Fibroblast of lung (primary cell): ENCODE data around the gene COL5A2. TPM values are rescaled to one million over a fixed set of nuclear protein-coding genes. Genes with fewer than 3 reads are reported as not detected.

Source experiments
- DNase-seq, 2 donors: peaks; one replicate each; pipeline versions ENCODE4 v3.0.0 to v3.0.0-alpha.2; 2010; ENCODE audit warnings: low read depth in 2 of 2
- H2AFZ ChIP-seq: 2 replicates; pipeline ENCODE4 v1.5.1; 2012; ENCODE audit warnings: low read length, control low read depth, inconsistent platforms
- H3K27ac ChIP-seq: 2 replicates; pipeline ENCODE4 v1.5.1; 2011; ENCODE audit warnings: low read length, control low read depth; ENCODE audit not compliant: insufficient read depth
- H3K27me3 ChIP-seq: 2 replicates; pipeline ENCODE4 v1.5.1; 2011; ENCODE audit warnings: mild to moderate bottlenecking, low read length; ENCODE audit not compliant: control insufficient read depth, insufficient read depth
- H3K36me3 ChIP-seq: 2 replicates; pipeline ENCODE4 v1.5.1; 2011; ENCODE audit warnings: low read length; ENCODE audit not compliant: control insufficient read depth, insufficient read depth
- H3K4me1 ChIP-seq: 2 replicates; pipeline ENCODE4 v1.5.1; 2011; ENCODE audit warnings: low read length; ENCODE audit not compliant: control insufficient read depth, insufficient read depth; ENCODE audit errors: extremely low read depth
- H3K4me2 ChIP-seq: 2 replicates; pipeline ENCODE4 v1.5.1; 2011; ENCODE audit warnings: low read length, control low read depth; ENCODE audit not compliant: insufficient read depth; ENCODE audit errors: extremely low read depth
- H3K4me3 ChIP-seq, 4 experiments: fragments of 200-600 bp in 1 of 4; sonication (generic) in 1 of 4; replicated peaks in 1 of 4; 2 replicates each; pipeline ENCODE4 v1.5.1; 2011 to 2016; ENCODE audit warnings: low read length in 4 of 4, low read depth in 3 of 4, mild to moderate bottlenecking in 3 of 4, control low read depth in 2 of 4, inconsistent platforms in 1 of 4, mixed read lengths in 1 of 4; ENCODE audit not compliant: insufficient read depth in 1 of 4; ENCODE audit errors: control extremely low read depth in 1 of 4
- H3K79me2 ChIP-seq: 2 replicates; pipeline ENCODE4 v1.5.1; 2012; ENCODE audit warnings: mild to moderate bottlenecking, low read length, inconsistent platforms; ENCODE audit not compliant: control insufficient read depth, insufficient read depth
- H3K9ac ChIP-seq: 2 replicates; pipeline ENCODE4 v1.5.1; 2011; ENCODE audit warnings: mild to moderate bottlenecking, low read length, control low read depth; ENCODE audit not compliant: insufficient read depth
- H3K9me3 ChIP-seq: 2 replicates; pipeline ENCODE4 v1.5.1; 2012; ENCODE audit warnings: low read depth, low read length; ENCODE audit not compliant: control insufficient read depth, insufficient read depth
- H4K20me1 ChIP-seq: 2 replicates; pipeline ENCODE4 v1.5.1; 2011; ENCODE audit warnings: low read length; ENCODE audit not compliant: control insufficient read depth, insufficient read depth; ENCODE audit errors: extremely low read depth
- CTCF ChIP-seq, 2 donors: IDR thresholded peaks in 1 of 2; conservative IDR thresholded peaks in 1 of 2; 1 replicate in 1 of 2; 2 replicates in 1 of 2; pipeline ENCODE4 v1.5.1; 2011 to 2012; ENCODE audit warnings: low read length in 2 of 2, control low read depth in 1 of 2, inconsistent platforms in 1 of 2, low read depth in 1 of 2, mild to moderate bottlenecking in 1 of 2
- EZH2 ChIP-seq: IDR thresholded peaks from 2 replicates; pipeline ENCODE4 v1.5.1; 2012; ENCODE audit warnings: low read length, control low read depth, mild to moderate bottlenecking; ENCODE audit errors: missing control alignments
- polyA plus RNA-seq, 2 donors: library from polyadenylated mRNA; depleted of rRNA in 1 of 2; stranded (reverse) in 1 of 2; unstranded in 1 of 2; fragments of >200 nt; gene quantifications; 2 replicates each; pipeline ENCODE4 v1.2.1, GENCODE V29; 2011 to 2012; ENCODE audit warnings: missing spikeins in 1 of 2
- total RNA-seq: library from RNA; depleted of rRNA; stranded (reverse); fragments of >200 nt; gene quantifications from 2 replicates; pipeline ENCODE4 v1.2.1, GENCODE V29; 2014

Gene COL5A2
- total and polyA plus RNA-seq, 2 donors (not counting 1 experiment from before 2014, with no cell fraction given), result 253 to 353 TPM

- DNase-seq, result no peak
- no peak overlapping the region for H3K27ac ChIP-seq
- no peak overlapping the region for H3K9ac ChIP-seq
- H3K27me3 ChIP-seq, result no peaks in the 10 kb centered on the region
- no peaks in the 10 kb centered on the region for H3K79me2 ChIP-seq
- TF ChIP-seq EZH2, result no peak
- no peak for TF ChIP-seq CTCF (conservative IDR thresholded peaks at IDR 0.05 in 1 of 2, IDR thresholded peaks at IDR 0.05 in 1 of 2; ENCODE audit: low read depth in 1 of 2, low read length in 2 of 2)
- peaks cover 2% of the 10 kb centered on the region for H3K4me1 ChIP-seq
- no peaks in the 10 kb centered on the region for H4K20me1 ChIP-seq
- H3K4me2 ChIP-seq, result no peak overlapping the region
- no peaks in the 10 kb centered on the region for H3K36me3 ChIP-seq
- H3K9me3 ChIP-seq, result no peaks in the 10 kb centered on the region
- no peak overlapping the region for H3K4me3 ChIP-seq
- no peak overlapping the region for H2AFZ ChIP-seq
Measured at GRCh38 chr2:189192766-189193165, 13.2 kb upstream of the COL5A2 start.

- peak overlapping the region; percentile 52 for H3K4me2 ChIP-seq
- no peaks in the 10 kb centered on the region for H4K20me1 ChIP-seq
- H3K9me3 ChIP-seq, result no peaks in the 10 kb centered on the region
- no peaks in the 10 kb centered on the region for H3K27me3 ChIP-seq
- no peak overlapping the region for H3K27ac ChIP-seq
- no peaks in the 10 kb centered on the region for H3K79me2 ChIP-seq
- no peaks in the 10 kb centered on the region for H3K36me3 ChIP-seq
- no peak overlapping the region for H3K4me3 ChIP-seq
- peak; percentile 69 to 71 for DNase-seq
- H2AFZ ChIP-seq, result peak overlapping the region; percentile 45
- H3K4me1 ChIP-seq, result peaks cover 2% of the 10 kb centered on the region
- TF ChIP-seq EZH2, result no peak
- no peak overlapping the region for H3K9ac ChIP-seq
Measured at GRCh38 chr2:189191766-189192165, 12.2 kb upstream of the COL5A2 start.

- no peak overlapping the region for H3K27ac ChIP-seq
- H3K9ac ChIP-seq, result no peak overlapping the region
- H4K20me1 ChIP-seq, result no peaks in the 10 kb centered on the region
- H2AFZ ChIP-seq, result no peak overlapping the region
- H3K36me3 ChIP-seq, result no peaks in the 10 kb centered on the region
- no peak overlapping the region for H3K4me2 ChIP-seq
- TF ChIP-seq CTCF (conservative IDR thresholded peaks at IDR 0.05 in 1 of 2, IDR thresholded peaks at IDR 0.05 in 1 of 2; ENCODE audit: low read depth in 1 of 2, low read length in 2 of 2) (no peak), EZH2 (no peak)
- H3K4me1 ChIP-seq, result peaks cover 2% of the 10 kb centered on the region
- H3K9me3 ChIP-seq, result no peaks in the 10 kb centered on the region
- no peak for DNase-seq
- no peak overlapping the region for H3K4me3 ChIP-seq
- H3K79me2 ChIP-seq, result no peaks in the 10 kb centered on the region
- H3K27me3 ChIP-seq, result no peaks in the 10 kb centered on the region
Measured at GRCh38 chr2:189190685-189191084, 11.1 kb upstream of the COL5A2 start.
